Liver (tissue), 9 donors: ENCODE data around the gene CCL22. TPM values are rescaled to one million over a fixed set of nuclear protein-coding genes. Genes with fewer than 3 reads are reported as not detected.

Experiments
- DNase-seq: peaks from one replicate; pipeline ENCODE4 v3.0.0-alpha.2; 2017; ENCODE audit warnings: low spot score
- H3K27ac ChIP-seq, 2 donors: one replicate each; pipeline ENCODE4 v1.7.0; 2013; ENCODE audit warnings: inconsistent platforms in 2 of 2, low read length in 2 of 2, control low read depth in 1 of 2, low read depth in 1 of 2, mild to moderate bottlenecking in 1 of 2
- H3K27me3 ChIP-seq, 4 donors: one replicate each; pipeline versions ENCODE4 v1.6.1 to v1.7.0; 2013; ENCODE audit warnings: low read length in 3 of 4, inconsistent platforms in 1 of 4, mild to moderate bottlenecking in 1 of 4, moderate library complexity in 1 of 4; ENCODE audit not compliant: control insufficient read depth in 4 of 4, insufficient read depth in 4 of 4
- H3K36me3 ChIP-seq, 4 donors: one replicate each; pipeline versions ENCODE4 v1.6.1 to v1.7.0; 2013; ENCODE audit warnings: low read length in 3 of 4, mild to moderate bottlenecking in 3 of 4, low read depth in 1 of 4, moderate library complexity in 1 of 4; ENCODE audit not compliant: control insufficient read depth in 4 of 4, insufficient read depth in 3 of 4
- H3K4me1 ChIP-seq, 4 donors: one replicate each; pipeline versions ENCODE4 v1.6.1 to v1.7.0; 2013; ENCODE audit warnings: low read length in 3 of 4, mild to moderate bottlenecking in 3 of 4, moderate library complexity in 1 of 4; ENCODE audit not compliant: control insufficient read depth in 4 of 4, insufficient read depth in 4 of 4
- H3K4me3 ChIP-seq, 3 donors: one replicate each; pipeline versions ENCODE4 v1.6.1 to v1.7.0; 2013; ENCODE audit warnings: low read length in 3 of 3, control low read depth in 1 of 3, low read depth in 1 of 3, mild to moderate bottlenecking in 1 of 3
- H3K9ac ChIP-seq, 2 donors: one replicate each; pipeline ENCODE4 v1.7.0; 2013; ENCODE audit warnings: low read length in 2 of 2, mild to moderate bottlenecking in 2 of 2, moderate library complexity in 2 of 2, control low read depth in 1 of 2, low read depth in 1 of 2
- H3K9me3 ChIP-seq, 4 donors: one replicate each; pipeline versions ENCODE4 v1.6.1 to v1.7.0; 2013; ENCODE audit warnings: low read length in 3 of 4; ENCODE audit not compliant: control insufficient read depth in 4 of 4
- CTCF ChIP-seq: fragments of 150-350 bp; IDR thresholded peaks from 2 replicates; pipeline ENCODE4 v1.5.1; 2017; ENCODE audit warnings: improper control_type of control experiment, low read depth, low read length; ENCODE audit not compliant: missing input control
- EGR1 ChIP-seq, 2 donors: IDR thresholded peaks; 2 replicates each; pipeline ENCODE4 v1.6.1; 2016 to 2018; ENCODE audit warnings: antibody characterized with exemption in 2 of 2, low read depth in 2 of 2
- FOXA1 ChIP-seq: IDR thresholded peaks from 2 replicates; pipeline ENCODE4 v1.6.1; 2016; ENCODE audit warnings: antibody characterized with exemption
- FOXA2 ChIP-seq: IDR thresholded peaks from 2 replicates; pipeline ENCODE4 v1.6.1; 2016; ENCODE audit warnings: antibody characterized with exemption
- JUND ChIP-seq, 2 donors: IDR thresholded peaks; 2 replicates each; pipeline ENCODE4 v1.6.1; 2016; ENCODE audit warnings: antibody characterized with exemption in 2 of 2
- RAD21 ChIP-seq, 2 donors: IDR thresholded peaks; 2 replicates each; pipeline ENCODE4 v1.6.1; 2016; ENCODE audit warnings: antibody characterized with exemption in 2 of 2, mild to moderate bottlenecking in 2 of 2
- REST ChIP-seq: IDR thresholded peaks from 2 replicates; pipeline ENCODE4 v1.6.1; 2016; ENCODE audit warnings: antibody characterized with exemption, mild to moderate bottlenecking
- SP1 ChIP-seq: IDR thresholded peaks from 2 replicates; pipeline ENCODE4 v1.6.1; 2018; ENCODE audit warnings: antibody characterized with exemption, mild to moderate bottlenecking
- ZBTB33 ChIP-seq: IDR thresholded peaks from 2 replicates; pipeline ENCODE4 v1.6.1; 2016; ENCODE audit warnings: antibody characterized with exemption
- WGBS: extraction: QIAGEN DNeasy Blood & Tissue Kit; methylation state at CpG from one replicate; pipeline ENCODE4 v1.1.7; 2013; 5-methylcytosine and 5-hydroxymethylcytosine counted together
- polyA plus RNA-seq, 2 donors: library from polyadenylated mRNA; stranded (reverse) in 1 of 2; unstranded in 1 of 2; fragments of 200-250 nt in 1 of 2; fragments of >200 nt in 1 of 2; fragmentation: Nextera tagmentation in 1 of 2; extraction: Ambion mirVana in 1 of 2; gene quantifications; one replicate each; pipeline versions ENCODE4 v1.2.1 to v1.2.3, GENCODE V29; 2013 to 2015
- total RNA-seq, 2 donors: library from RNA; depleted of rRNA; stranded (reverse); fragments of >200 nt; gene quantifications; one replicate each; pipeline ENCODE4 v1.2.3, GENCODE V29; 2014
- donor health status: healthy.
- donor health status: healthy.
- donor health status: healthy.
- donor health status: healthy.
- donor health status: healthy.

Gene CCL22
- total and polyA plus RNA-seq, 4 donors = 0.02 to 0.09 TPM; not detected in 2

GRCh38 chr16:57349212-57350031 lies 9.2 kb upstream of the CCL22 start:
- Histone ChIP-seq H3K36me3 (no peaks in the 10 kb centered on the region), H3K4me1 (no peaks in the 10 kb centered on the region), H3K27ac (no peak overlapping the region), H3K9ac (no peak overlapping the region), H3K9me3 (no peaks in the 10 kb centered on the region), H3K27me3 (no peaks in the 10 kb centered on the region), H3K4me3 (no peak overlapping the region)
- WGBS = 57% methylated on average over 14 of the region's 14 CpGs
- no peak for TF ChIP-seq ZBTB33
- TF ChIP-seq FOXA1 = no peak
- TF ChIP-seq REST = no peak
- no peak for TF ChIP-seq JUND (IDR thresholded peaks at IDR 0.05)
- TF ChIP-seq FOXA2 = no peak
- TF ChIP-seq EGR1 (IDR thresholded peaks at IDR 0.05; ENCODE audit: low read depth in 2 of 2) = no peak
- no peak for TF ChIP-seq CTCF
- TF ChIP-seq SP1 = no peak
- DNase-seq = no peak

- H3K9me3 ChIP-seq = no peaks in the 10 kb centered on the region
- no peak for DNase-seq
- H3K9ac ChIP-seq = no peak overlapping the region
- H3K4me1 ChIP-seq = no peaks in the 10 kb centered on the region
- no peak for TF ChIP-seq EGR1 (IDR thresholded peaks at IDR 0.05; ENCODE audit: low read depth in 2 of 2)
- no peak overlapping the region for H3K27ac ChIP-seq
- H3K4me3 ChIP-seq = no peak overlapping the region
- no peaks in the 10 kb centered on the region for H3K27me3 ChIP-seq
- WGBS = 79% methylated on average over 6 of the region's 6 CpGs
- no peaks in the 10 kb centered on the region for H3K36me3 ChIP-seq
These were observed 5.9 kb upstream of the CCL22 start for GRCh38 chr16:57352636-57353047.

- WGBS = 95% methylated on average over 7 of the region's 7 CpGs
- H3K36me3 ChIP-seq = no peaks in the 10 kb centered on the region
- no peaks in the 10 kb centered on the region for H3K27me3 ChIP-seq
- no peaks in the 10 kb centered on the region for H3K4me1 ChIP-seq
- no peak overlapping the region for H3K9ac ChIP-seq
- DNase-seq = no peak
- TF ChIP-seq JUND (IDR thresholded peaks at IDR 0.05) (no peak), RAD21 (IDR thresholded peaks at IDR 0.05) (no peak)
- no peaks in the 10 kb centered on the region for H3K9me3 ChIP-seq
- H3K27ac ChIP-seq = no peak overlapping the region
- H3K4me3 ChIP-seq = no peak overlapping the region
These were observed 4.3 kb upstream of the CCL22 start for GRCh38 chr16:57354311-57354710.
